Stomach (tissue), 9 donors: ENCODE results near the gene TAF4B. TPM values are rescaled to one million over a fixed set of nuclear protein-coding genes. Genes with fewer than 3 reads are reported as not detected.

ENCODE experiments used
- DNase-seq, 2 donors: peaks; one replicate each; pipeline versions ENCODE4 v3.0.0 to v3.0.0-alpha.2; 2013 to 2019
- H3K27ac ChIP-seq, 5 donors: fragments of 200-600 bp in 4 of 5; sonication (generic) in 4 of 5; one replicate each; pipeline ENCODE4 v1.5.1; 2013 to 2019; ENCODE audit warnings: mild to moderate bottlenecking in 1 of 5, moderate library complexity in 1 of 5
- H3K27me3 ChIP-seq, 3 donors: fragments of 200-600 bp; sonication (generic); one replicate each; pipeline ENCODE4 v1.5.1; 2017 to 2019; ENCODE audit warnings: mixed run types in 1 of 3
- H3K36me3 ChIP-seq, 4 donors: fragments of 200-600 bp; sonication (generic); 1 replicate in 3 of 4; 2 replicates in 1 of 4; pipeline ENCODE4 v1.5.1; 2016 to 2019
- H3K4me1 ChIP-seq, 4 donors: fragments of 200-600 bp; sonication (generic); one replicate each; pipeline ENCODE4 v1.5.1; 2016 to 2019
- H3K4me3 ChIP-seq, 4 donors: fragments of 200-600 bp; sonication (generic) in 3 of 4; one replicate each; pipeline ENCODE4 v1.5.1; 2016 to 2019; ENCODE audit warnings: mild to moderate bottlenecking in 1 of 4
- H3K9me3 ChIP-seq, 4 donors: fragments of 200-600 bp; sonication (generic); one replicate each; pipeline ENCODE4 v1.5.1; 2016 to 2019
- CTCF ChIP-seq, 7 experiments: fragments of 450-650 bp in 4 of 7; fragments of 200-600 bp in 3 of 7; sonication (generic) in 3 of 7; IDR thresholded peaks; one replicate each; pipeline ENCODE4 v1.5.1; 2016 to 2019; ENCODE audit warnings: antibody characterized with exemption in 7 of 7, control low read depth in 2 of 7, mild to moderate bottlenecking in 1 of 7
- EP300 ChIP-seq: sonication (generic); formaldehyde crosslinking; IDR thresholded peaks from one replicate; pipeline ENCODE4 v1.6.1; 2017; ENCODE audit warnings: antibody characterized with exemption
- POLR2A ChIP-seq, 4 donors: fragments of 450-650 bp; IDR thresholded peaks; one replicate each; pipeline ENCODE4 v1.6.1; 2016; ENCODE audit warnings: antibody characterized with exemption in 4 of 4, control low read depth in 2 of 4, mild to moderate bottlenecking in 1 of 4, moderate library complexity in 1 of 4
- POLR2AphosphoS5 ChIP-seq, 3 donors: sonication (generic); formaldehyde crosslinking; IDR thresholded peaks; one replicate each; pipeline ENCODE4 v1.6.1; 2016; ENCODE audit warnings: antibody characterized with exemption in 3 of 3
- WGBS, 5 donors: extraction: QIAGEN DNeasy Blood & Tissue Kit in 3 of 5; methylation state at CpG; one replicate each; pipeline versions ENCODE4 v1.1.5 to v1.1.7; 2013 to 2018; 5-methylcytosine and 5-hydroxymethylcytosine counted together
- intact Hi-C: fragments of 100-400 bp; cut with DNase I; formaldehyde crosslinking; loops from one replicate; pipeline ENCODE4 v1.15.1; 2023; ENCODE audit warnings: low total_unique reads
- polyA plus RNA-seq, 3 donors: library from polyadenylated mRNA; stranded (reverse); fragments of 200-250 nt; gene quantifications; one replicate each; pipeline ENCODE4 v1.2.3, GENCODE V29; 2013
- total RNA-seq, 5 donors: library from RNA; depleted of rRNA; stranded (reverse); fragments of >200 nt; gene quantifications; one replicate each; pipeline versions ENCODE4 v1.1.0 to v1.2.3, GENCODE V29; 2014 to 2016
- donor health status: healthy with polysubstance abuse.
- donor health status: Bipolar disorder and iron deficiency.
- donor health status: healthy.

TAF4B gene
- total and polyA plus RNA-seq, 8 donors = 0.58 to 33.6 (median 5.0) TPM

GRCh38 chr18:26416652-26417150 is 190.5 kb downstream of the TAF4B start:
- Histone ChIP-seq H3K9me3 (no peaks in the 10 kb centered on the region), H3K36me3 (no peaks in the 10 kb centered on the region), H3K4me3 (no peak overlapping the region), H3K27ac (no peak overlapping the region), H3K27me3 (no peaks in the 10 kb centered on the region), H3K4me1 (no peaks in the 10 kb centered on the region)
- intact Hi-C loops = no loop called here
- WGBS, 5 donors = 91 to 96% (median 95%) methylated on average over 8 of the region's 8 CpGs
- no peak for DNase-seq
- no peak for TF ChIP-seq CTCF (IDR thresholded peaks at IDR 0.05)
- TF ChIP-seq POLR2A (IDR thresholded peaks at IDR 0.05) = no peak
- no peak for TF ChIP-seq POLR2AphosphoS5 (IDR thresholded peaks at IDR 0.05)

- no peaks in the 10 kb centered on the region for H3K27me3 ChIP-seq
- TF ChIP-seq CTCF (IDR thresholded peaks at IDR 0.05) = no peak
- TF ChIP-seq EP300 = no peak
- TF ChIP-seq POLR2AphosphoS5 (IDR thresholded peaks at IDR 0.05) = no peak
- TF ChIP-seq POLR2A (IDR thresholded peaks at IDR 0.05) = no peak
- H3K9me3 ChIP-seq = no peaks in the 10 kb centered on the region
- no peaks in the 10 kb centered on the region for H3K36me3 ChIP-seq
- no peak for DNase-seq
- H3K27ac ChIP-seq = no peak overlapping the region
- no peak overlapping the region for H3K4me3 ChIP-seq
- 92 to 95% (median 95%) methylated on average over 12 of the region's 12 CpGs for WGBS, 5 donors
- intact Hi-C loops = no loop called here
- no peaks in the 10 kb centered on the region for H3K4me1 ChIP-seq
Observed at GRCh38 chr18:26417190-26417589, 190.9 kb downstream of the TAF4B start.

- Histone ChIP-seq H3K4me1 (no peaks in the 10 kb centered on the region), H3K4me3 (no peak overlapping the region), H3K27me3 (no peaks in the 10 kb centered on the region), H3K9me3 (no peaks in the 10 kb centered on the region), H3K36me3 (no peaks in the 10 kb centered on the region), H3K27ac (no peak overlapping the region)
- intact Hi-C loops = no loop called here
- WGBS, 5 donors = 86 to 93% (median 91%) methylated on average over 4 of the region's 4 CpGs
- no peak for TF ChIP-seq POLR2A (IDR thresholded peaks at IDR 0.05)
- no peak for DNase-seq
Observed at GRCh38 chr18:26418225-26418624, 192.0 kb downstream of the TAF4B start.

- no peaks in the 10 kb centered on the region for H3K27me3 ChIP-seq
- DNase-seq = no peak
- WGBS, 5 donors = 77 to 82% (median 79%) methylated on average over 9 of the region's 9 CpGs
- no peak for TF ChIP-seq POLR2A (IDR thresholded peaks at IDR 0.05)
- TF ChIP-seq EP300 = no peak
- TF ChIP-seq POLR2AphosphoS5 (IDR thresholded peaks at IDR 0.05) = no peak
- no peak for TF ChIP-seq CTCF (IDR thresholded peaks at IDR 0.05)
- H3K36me3 ChIP-seq = no peaks in the 10 kb centered on the region
- H3K4me1 ChIP-seq = no peaks in the 10 kb centered on the region
- intact Hi-C loops = no loop called here
- no peak overlapping the region for H3K27ac ChIP-seq
- H3K4me3 ChIP-seq = no peak overlapping the region
- H3K9me3 ChIP-seq = no peaks in the 10 kb centered on the region
Observed at GRCh38 chr18:26419746-26420145, 193.5 kb downstream of the TAF4B start.

GRCh38 chr18:26421503-26421902 is 195.3 kb downstream of the TAF4B start:
- 77 to 90% (median 81%) methylated on average over 6 of the region's 6 CpGs for WGBS, 5 donors
- no peak overlapping the region for H3K27ac ChIP-seq
- no peak for DNase-seq
- no peak for TF ChIP-seq EP300
- H3K4me1 ChIP-seq = no peaks in the 10 kb centered on the region
- no peak overlapping the region for H3K4me3 ChIP-seq
- H3K27me3 ChIP-seq = no peaks in the 10 kb centered on the region
- no peaks in the 10 kb centered on the region for H3K36me3 ChIP-seq
- intact Hi-C loops = no loop called here
- H3K9me3 ChIP-seq = no peaks in the 10 kb centered on the region
